Stimulated activated CD8-positive, alpha-beta memory T cell treated with anti-CD3 and anti-CD28 coated beads, Interleukin-2, amount 100 ng/mL, for 1 hour (primary cell): ENCODE results near the gene CKAP2L.
A peak's percentile ranks its signal among the peaks of the same experiment; 100 is the strongest.
"Not testable (repeated sequence)": the region's sequence is repeated elsewhere in the genome, so short reads cannot be mapped to it uniquely, and the experiment has no call there.

Source experiments
- DNase-seq, 2 donors: peaks; one replicate each; pipeline ENCODE4 v3.0.0-alpha.2; 2020; ENCODE audit warnings: low read depth in 2 of 2

The CKAP2L gene

DNA sequence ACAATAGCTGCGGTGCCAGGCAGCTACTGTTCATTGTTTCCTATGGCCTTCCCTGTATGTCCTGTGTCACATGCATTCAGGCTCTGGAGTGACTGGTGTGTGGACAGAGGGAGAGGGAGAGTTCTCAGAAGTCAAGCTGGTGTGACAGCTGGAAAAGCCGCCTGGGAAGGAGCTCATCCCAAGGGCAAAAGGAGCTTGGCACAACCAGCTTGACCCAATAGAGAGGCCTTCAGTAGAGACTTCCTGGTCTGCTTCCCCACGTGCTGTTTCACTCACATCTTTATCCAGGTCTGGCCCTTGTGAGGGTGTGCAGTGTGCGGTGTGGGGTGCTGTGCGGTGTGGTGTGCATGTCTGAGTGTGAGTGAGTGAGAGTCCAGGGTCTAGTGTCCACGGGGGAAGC lies 54.7 kb downstream of the CKAP2L start:
- DNase-seq, result no peak

GRCh38 chr2:112708968-112709367 lies 55.4 kb downstream of the CKAP2L start:
- no peak for DNase-seq

- not testable (repeated sequence) for DNase-seq
These were observed 57.5 kb downstream of the CKAP2L start for GRCh38 chr2:112706947-112707346.

GRCh38 chr2:112706170-112706664 lies 58.2 kb downstream of the CKAP2L start:
- peak in 1 of 2 donors; percentile 37 for DNase-seq

DNA sequence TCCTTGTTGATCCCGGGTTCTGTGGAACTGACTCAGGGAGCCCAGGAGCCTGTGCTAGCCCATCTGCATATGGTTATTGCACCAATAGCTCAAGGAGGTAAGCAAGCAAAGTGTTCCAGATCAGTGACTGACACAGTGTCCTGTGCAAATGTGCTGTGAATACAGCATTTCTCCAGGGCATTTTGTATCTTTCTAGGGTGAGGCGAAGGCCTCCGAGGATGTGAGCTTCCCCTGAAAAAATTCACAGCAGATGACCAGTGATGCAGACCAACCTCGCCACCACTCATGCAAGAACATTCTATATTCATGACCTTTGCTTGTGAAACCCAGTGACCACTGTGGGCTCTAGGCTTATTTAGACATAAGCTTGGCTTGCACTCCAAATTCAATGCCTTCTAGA lies 58.8 kb downstream of the CKAP2L start:
- DNase-seq, result no peak

GRCh38 chr2:112703684-112704083 lies 60.7 kb downstream of the CKAP2L start:
- no peak for DNase-seq

GRCh38 chr2:112701052-112701451 lies 63.4 kb downstream of the CKAP2L start:
- no peak for DNase-seq

DNA sequence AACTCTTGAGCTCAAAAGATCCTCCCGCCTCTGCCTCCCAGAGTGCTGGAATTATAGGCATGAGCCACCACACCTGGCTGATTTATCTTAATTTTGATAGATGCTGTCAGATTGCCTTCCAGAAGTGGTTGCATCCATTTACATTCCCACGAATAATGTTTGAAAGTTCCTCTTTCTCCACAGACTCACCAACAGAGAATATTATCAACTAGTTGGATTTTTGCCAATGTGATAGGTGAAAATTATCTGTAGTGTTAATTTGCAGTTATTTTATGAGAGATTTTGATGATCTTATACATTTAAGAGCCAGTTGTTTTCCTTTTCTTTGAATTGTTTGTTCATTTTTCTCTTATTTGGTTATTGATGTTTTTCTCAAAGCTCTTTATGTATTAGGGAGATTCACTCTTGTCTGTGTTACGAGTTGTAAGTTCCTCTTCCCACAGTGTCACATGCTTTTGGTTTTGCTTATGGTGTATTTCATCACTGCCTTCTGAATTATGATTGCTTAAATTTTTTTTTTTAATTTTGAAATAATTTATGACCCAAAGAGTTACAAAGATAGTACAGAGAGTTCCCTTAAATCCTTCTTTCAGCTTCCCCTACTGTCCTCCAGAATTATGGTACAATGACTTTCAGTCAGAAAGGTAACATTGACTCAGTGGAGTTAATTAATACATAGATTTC lies 64.3 kb downstream of the CKAP2L start:
- DNase-seq, result no peak

DNA sequence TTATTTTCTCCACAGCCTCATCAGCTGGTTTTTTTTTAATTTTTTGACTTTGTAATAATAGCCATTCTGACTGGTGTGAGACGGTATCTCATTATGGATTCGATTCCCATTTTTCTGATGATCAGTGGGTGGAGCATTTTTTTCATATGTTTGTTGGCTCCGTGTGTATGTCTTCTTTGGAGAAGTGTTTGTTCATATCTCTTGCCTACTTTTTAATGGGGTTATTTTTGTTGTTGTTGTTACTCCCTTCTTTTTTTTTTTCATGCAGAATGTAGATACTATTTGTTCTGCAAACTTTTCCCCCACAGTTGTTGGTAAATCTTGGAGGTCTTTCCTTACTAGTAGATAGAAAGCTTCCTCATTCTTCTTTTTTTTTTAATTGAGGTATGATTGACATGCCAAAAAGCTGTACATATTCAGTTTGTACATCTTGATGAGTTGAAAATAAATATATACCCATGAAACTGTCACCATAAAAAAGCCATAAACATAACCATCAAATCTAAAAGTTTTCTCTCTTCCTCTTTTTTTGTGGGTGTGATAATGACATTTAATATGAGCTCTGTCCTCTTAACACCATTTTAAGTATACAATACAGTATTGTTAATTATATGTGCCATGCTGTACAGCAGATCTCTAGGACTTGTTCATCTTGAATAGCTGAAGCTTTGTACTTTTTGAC lies 65.4 kb downstream of the CKAP2L start:
- DNase-seq, result no peak

DNA sequence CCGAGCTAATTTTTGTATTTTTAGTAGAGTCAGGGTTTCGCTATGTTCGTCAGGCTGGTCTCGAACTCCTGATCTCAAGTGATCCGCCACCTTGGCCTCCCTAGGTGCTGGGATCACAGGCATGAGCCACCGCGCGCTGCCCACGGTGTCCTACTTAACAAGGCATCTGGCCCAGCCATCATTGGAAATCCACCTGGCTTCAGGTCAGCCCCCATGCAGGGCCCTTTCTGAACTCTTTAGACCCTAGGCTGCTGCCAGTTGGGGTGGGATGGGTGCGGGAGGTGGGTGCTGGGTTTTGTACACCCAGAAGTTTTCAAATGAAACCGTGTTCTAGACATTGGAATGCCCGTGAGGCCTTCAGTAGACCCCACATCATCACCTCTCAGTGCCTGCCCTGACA lies 70.2 kb downstream of the CKAP2L start:
- no peak for DNase-seq

DNA sequence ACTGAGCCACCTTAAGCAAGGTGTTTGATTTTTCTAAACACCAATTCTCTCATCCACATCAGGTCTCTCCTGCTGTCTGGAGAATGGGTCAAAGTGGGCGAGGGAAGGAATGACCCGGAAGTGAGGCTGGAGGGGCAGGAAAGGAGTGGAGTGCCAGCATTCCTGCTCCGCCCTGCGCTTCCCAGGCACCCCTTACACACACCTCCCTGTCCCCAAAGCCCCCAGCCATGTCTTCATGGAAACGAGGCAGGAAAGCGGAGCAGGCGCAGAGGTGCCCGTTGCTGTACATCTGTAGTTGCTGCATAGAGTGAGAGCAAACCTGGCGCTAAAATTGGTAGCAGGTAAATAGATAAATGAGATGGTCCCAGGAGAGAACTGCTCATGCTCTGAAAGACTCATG lies 70.8 kb downstream of the CKAP2L start:
- no peak for DNase-seq

DNA sequence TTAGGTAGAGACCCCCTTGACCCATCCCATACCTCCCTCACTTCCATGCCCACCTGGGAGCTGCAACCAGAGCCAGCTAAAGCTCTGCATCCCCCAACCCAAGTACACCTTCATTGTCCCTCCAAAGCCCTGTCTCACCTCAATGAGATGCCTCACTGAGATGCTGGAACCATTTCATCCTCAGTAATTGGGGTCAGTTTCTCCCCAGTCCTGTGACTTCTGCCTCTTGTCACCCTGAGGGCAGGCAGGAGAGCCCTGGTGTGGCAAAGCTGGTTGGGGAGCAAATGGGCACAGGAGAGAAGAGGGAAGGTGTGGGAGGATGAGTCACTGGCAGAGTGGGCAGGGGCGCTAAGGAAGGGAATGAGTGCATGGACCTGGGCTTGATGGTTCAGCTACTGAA lies 71.5 kb downstream of the CKAP2L start:
- DNase-seq, result no peak

DNA sequence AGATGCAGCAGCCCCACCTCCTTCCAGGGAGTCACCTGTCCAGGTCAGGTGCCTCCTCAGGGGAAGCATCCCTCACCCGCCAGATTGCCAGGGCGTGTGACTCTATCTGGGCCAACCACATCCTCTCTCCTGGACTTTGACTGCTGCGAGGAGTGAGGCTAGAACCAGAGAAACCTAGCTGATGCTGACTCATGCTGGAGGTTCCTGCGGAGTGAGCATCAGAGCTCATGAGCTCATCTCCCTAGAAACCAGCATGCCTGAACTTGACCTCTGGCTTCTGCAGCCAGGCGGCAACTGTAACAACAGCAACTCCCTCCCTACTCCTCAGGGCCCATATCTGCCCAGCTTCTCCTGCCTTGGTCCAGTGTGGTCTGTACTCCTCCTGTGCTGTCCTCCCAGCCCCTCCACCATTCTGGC lies 71.9 kb downstream of the CKAP2L start:
- peak in 1 of 2 donors; percentile 24 for DNase-seq

- DNase-seq, result no peak
These were observed 72.5 kb downstream of the CKAP2L start for GRCh38 chr2:112691881-112692281.

GRCh38 chr2:112690853-112691401 lies 73.5 kb downstream of the CKAP2L start:
- DNase-seq, result peak; percentile 37 to 47

- no peak for DNase-seq
These were observed 76.1 kb downstream of the CKAP2L start for GRCh38 chr2:112688086-112688880.

DNA sequence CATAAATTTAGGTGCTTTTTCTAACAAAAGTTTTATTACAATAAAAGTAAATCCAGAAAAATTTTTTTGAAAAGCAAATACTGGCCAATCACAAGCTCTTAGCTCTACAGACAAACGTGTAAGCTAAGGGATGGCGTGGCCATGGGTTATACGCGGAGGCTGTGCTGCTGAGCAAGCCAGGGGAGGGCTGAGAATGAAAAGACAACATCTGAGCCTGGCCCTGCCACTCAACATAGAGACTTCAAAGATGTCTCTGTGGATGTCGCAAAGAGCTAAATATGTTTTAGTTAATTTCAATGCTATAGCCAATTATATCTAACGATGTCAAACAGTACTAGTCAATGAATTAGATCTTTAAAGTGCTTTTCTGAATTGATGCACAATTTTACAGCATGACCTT lies 76.9 kb downstream of the CKAP2L start:
- DNase-seq, result no peak
